Activated T-helper 2 cell treated with anti-CD3 and anti-CD28 coated beads, Interferon-gamma antibody, Interleukin-2, Interleukin-4, amounts not matched to agents 10 μg/mL and 5 μg/mL and 100 μg/mL, durations not matched to agents 14 hours and 24 hours and 36 hours (primary cell): ENCODE data around the gene PRR16. TPM values are rescaled to one million over a fixed set of nuclear protein-coding genes. Genes with fewer than 3 reads are reported as not detected.
"Not testable (repeated sequence)": the region's sequence is repeated elsewhere in the genome, so short reads cannot be mapped to it uniquely, and the experiment has no call there.

ENCODE experiments used
- DNase-seq: peaks from one replicate; pipeline ENCODE4 v3.0.0; 2021; ENCODE audit warnings: low spot score
- H3K27ac Mint-ChIP-seq: one replicate; pipeline ENCODE4 v1.8.0; 2021; ENCODE audit warnings: mixed read lengths
- H3K27me3 Mint-ChIP-seq: one replicate; pipeline ENCODE4 v1.8.0; 2021; ENCODE audit warnings: low read depth, mixed read lengths
- H3K36me3 Mint-ChIP-seq: one replicate; pipeline ENCODE4 v1.8.0; 2021; ENCODE audit warnings: low read depth, mixed read lengths
- H3K4me1 Mint-ChIP-seq: one replicate; pipeline ENCODE4 v1.8.0; 2021; ENCODE audit warnings: low read depth, mixed read lengths
- H3K4me3 Mint-ChIP-seq: one replicate; pipeline ENCODE4 v1.8.0; 2021; ENCODE audit warnings: low read depth, mild to moderate bottlenecking, moderate library complexity, mixed read lengths
- H3K9me3 Mint-ChIP-seq: one replicate; pipeline ENCODE4 v1.8.0; 2021; ENCODE audit warnings: mixed read lengths
- intact Hi-C: fragments of 100-400 bp; cut with micrococcal nuclease; formaldehyde crosslinking; loops from one replicate; pipeline ENCODE4 v1.15.1; 2023
- total RNA-seq: library from RNA; stranded (reverse); gene quantifications from 2 replicates; pipeline ENCODE4 v1.2.3, GENCODE V29; 2022

The PRR16 gene
- total RNA-seq, 1 donor from 2014 or later = not detected

DNA sequence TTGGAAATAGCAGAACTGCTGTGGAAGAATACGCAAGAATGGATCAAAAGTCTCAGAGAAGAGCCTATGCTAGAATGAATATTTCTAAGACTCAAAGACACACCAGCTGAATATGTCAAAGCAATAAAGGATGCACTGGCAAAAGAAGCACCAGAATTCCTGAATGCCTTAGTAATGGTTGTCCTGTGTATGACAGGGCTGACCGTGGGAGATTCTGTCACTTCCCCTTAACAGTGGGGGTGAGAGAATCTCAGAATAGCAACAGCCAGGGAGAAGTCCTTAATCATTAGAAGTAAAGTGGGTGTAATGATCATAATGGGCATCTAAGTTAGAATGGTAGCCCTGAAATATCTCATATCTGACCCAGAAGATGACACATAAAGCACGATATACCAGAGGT is 14.6 kb upstream of the PRR16 start:
- Mint-ChIP-seq H3K27me3 (no peaks in the 10 kb centered on the region), H3K36me3 (no peaks in the 10 kb centered on the region)

GRCh38 chr5:120450910-120451309 is 13.2 kb upstream of the PRR16 start:
- Mint-ChIP-seq H3K4me3 (no peak overlapping the region), H3K4me1 (no peaks in the 10 kb centered on the region), H3K36me3 (no peaks in the 10 kb centered on the region), H3K27me3 (no peaks in the 10 kb centered on the region), H3K27ac (no peak overlapping the region), H3K9me3 (no peaks in the 10 kb centered on the region)
- intact Hi-C loops = no loop called here
- no peak for DNase-seq

More for the DNA sequence above, 14.6 kb upstream of the PRR16 start:
- Mint-ChIP-seq H3K27ac (no peak overlapping the region), H3K4me3 (no peak overlapping the region), H3K9me3 (no peaks in the 10 kb centered on the region), H3K4me1 (no peaks in the 10 kb centered on the region)
- DNase-seq = no peak
- intact Hi-C loops = no loop called here

- Mint-ChIP-seq H3K36me3 (no peaks in the 10 kb centered on the region), H3K4me3 (no peak overlapping the region), H3K27me3 (no peaks in the 10 kb centered on the region), H3K27ac (no peak overlapping the region), H3K9me3 (no peaks in the 10 kb centered on the region), H3K4me1 (no peaks in the 10 kb centered on the region)
- intact Hi-C loops = no loop called here
- DNase-seq = no peak
Observed at GRCh38 chr5:120451445-120451844, 12.7 kb upstream of the PRR16 start.

- DNase-seq = no peak
- no peaks in the 10 kb centered on the region for H3K27me3 Mint-ChIP-seq
- H3K27ac Mint-ChIP-seq = no peak overlapping the region
- H3K4me1 Mint-ChIP-seq = no peaks in the 10 kb centered on the region
- H3K9me3 Mint-ChIP-seq = no peaks in the 10 kb centered on the region
- no peaks in the 10 kb centered on the region for H3K36me3 Mint-ChIP-seq
- intact Hi-C loops = no loop called here
- no peak overlapping the region for H3K4me3 Mint-ChIP-seq
Observed at GRCh38 chr5:120452471-120452870, 11.6 kb upstream of the PRR16 start.

- Mint-ChIP-seq H3K9me3 (no peaks in the 10 kb centered on the region), H3K27ac (no peak overlapping the region), H3K4me1 (peaks cover 5% of the 10 kb centered on the region), H3K4me3 (no peak overlapping the region), H3K27me3 (no peaks in the 10 kb centered on the region), H3K36me3 (no peaks in the 10 kb centered on the region)
- intact Hi-C loops = no loop called here
- DNase-seq = no peak
Observed at GRCh38 chr5:120454094-120454798, 9.9 kb upstream of the PRR16 start.

- Mint-ChIP-seq H3K27me3 (peaks cover 5% of the 10 kb centered on the region), H3K27ac (no peak overlapping the region), H3K4me1 (peaks cover 5% of the 10 kb centered on the region), H3K4me3 (no peak overlapping the region), H3K36me3 (no peaks in the 10 kb centered on the region), H3K9me3 (no peaks in the 10 kb centered on the region)
- intact Hi-C loops = loop anchor here (5.0 kb wide), 1 partner anchor 69 kb away; no protein-coding TSS in a partner anchor
- DNase-seq = no peak
Observed at GRCh38 chr5:120456006-120456405, 8.1 kb upstream of the PRR16 start.

- intact Hi-C loops = loop anchor here (5.0 kb wide), 1 partner anchor 71 kb away; no protein-coding TSS in a partner anchor
- H3K27me3 Mint-ChIP-seq = peaks cover 22% of the 10 kb centered on the region
- no peaks in the 10 kb centered on the region for H3K9me3 Mint-ChIP-seq
Observed at GRCh38 chr5:120457839-120458507, 6.1 kb upstream of the PRR16 start.

DNA sequence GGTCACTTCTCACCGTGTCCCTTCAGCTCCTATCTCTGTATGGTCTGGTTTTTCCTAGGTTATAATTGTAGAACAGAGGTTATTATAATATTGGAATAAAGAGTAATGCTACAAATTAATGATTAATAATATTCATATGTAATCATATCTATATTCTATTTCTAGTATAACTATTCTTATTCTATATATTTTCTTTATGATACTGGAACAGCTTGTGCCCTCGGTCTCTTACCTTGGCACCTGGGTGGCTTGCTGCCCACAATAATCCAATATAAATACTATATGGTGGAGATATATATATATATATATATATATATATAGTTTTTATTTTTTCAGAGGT is 5.6 kb upstream of the PRR16 start:
- not testable (repeated sequence) for H3K4me3 Mint-ChIP-seq, H3K9me3 Mint-ChIP-seq
- intact Hi-C loops = loop anchor here (5.0 kb wide), 1 partner anchor 71 kb away; no protein-coding TSS in a partner anchor

More at GRCh38 chr5:120457839-120458507, 6.1 kb upstream of the PRR16 start:
- DNase-seq = peak; percentile 58
- H3K27ac Mint-ChIP-seq = no peak overlapping the region
- H3K4me1 Mint-ChIP-seq = peaks cover 5% of the 10 kb centered on the region
- H3K36me3 Mint-ChIP-seq = no peaks in the 10 kb centered on the region
- H3K4me3 Mint-ChIP-seq = peak overlapping the region; percentile 27

GRCh38 chr5:120461251-120461650 is 2.8 kb upstream of the PRR16 start:
- no peaks in the 10 kb centered on the region for H3K36me3 Mint-ChIP-seq
- H3K9me3 Mint-ChIP-seq = no peaks in the 10 kb centered on the region
- no peak overlapping the region for H3K4me3 Mint-ChIP-seq
- H3K27me3 Mint-ChIP-seq = peaks cover 48% of the 10 kb centered on the region
- no peak overlapping the region for H3K27ac Mint-ChIP-seq
- intact Hi-C loops = no loop called here
- H3K4me1 Mint-ChIP-seq = peaks cover 10% of the 10 kb centered on the region
- DNase-seq = no peak

More for the DNA sequence above, 5.6 kb upstream of the PRR16 start:
- not testable (repeated sequence) for H3K36me3 Mint-ChIP-seq, H3K4me1 Mint-ChIP-seq, H3K27ac Mint-ChIP-seq, DNase-seq
- peaks cover 26% of the 10 kb centered on the region for H3K27me3 Mint-ChIP-seq

GRCh38 chr5:120463006-120463680 is 957 bp upstream of the PRR16 start:
- H3K9me3 Mint-ChIP-seq = no peaks in the 10 kb centered on the region
- peak overlapping the region; percentile 13 for H3K4me3 Mint-ChIP-seq
- intact Hi-C loops = no loop called here
- H3K4me1 Mint-ChIP-seq = peaks cover 7% of the 10 kb centered on the region
- no peaks in the 10 kb centered on the region for H3K36me3 Mint-ChIP-seq
- peaks cover 55% of the 10 kb centered on the region for H3K27me3 Mint-ChIP-seq
- DNase-seq = no peak
- no peak overlapping the region for H3K27ac Mint-ChIP-seq

GRCh38 chr5:120464627-120465435 is 731 bp downstream of the PRR16 start:
- H3K9me3 Mint-ChIP-seq = no peaks in the 10 kb centered on the region
- intact Hi-C loops = no loop called here
- DNase-seq = no peak

GRCh38 chr5:120465436-120465961 is 1.4 kb downstream of the PRR16 start:
- Mint-ChIP-seq H3K4me1 (peaks cover 7% of the 10 kb centered on the region), H3K27ac (no peak overlapping the region), H3K9me3 (no peaks in the 10 kb centered on the region), H3K27me3 (peaks cover 53% of the 10 kb centered on the region), H3K4me3 (peak overlapping the region; percentile 13), H3K36me3 (no peaks in the 10 kb centered on the region)
- intact Hi-C loops = no loop called here
- no peak for DNase-seq

More at GRCh38 chr5:120464627-120465435, 731 bp downstream of the PRR16 start:
- Mint-ChIP-seq H3K4me1 (peaks cover 7% of the 10 kb centered on the region), H3K4me3 (peak overlapping the region; percentile 64), H3K27me3 (peaks cover 57% of the 10 kb centered on the region), H3K36me3 (no peaks in the 10 kb centered on the region), H3K27ac (no peak overlapping the region)
